NCI-H1694 treated with DMSO at 0.1 percent for 48 hours (cell line): ENCODE results near the gene CDH12.
"Not testable (repeated sequence)": the region's sequence is repeated elsewhere in the genome, so short reads cannot be mapped to it uniquely, and the experiment has no call there.

Experiments used
- DNase-seq: peaks from one replicate; lab custom pipeline; 2025; lab: John Stamatoyannopoulos, UW

CDH12 gene

DNA sequence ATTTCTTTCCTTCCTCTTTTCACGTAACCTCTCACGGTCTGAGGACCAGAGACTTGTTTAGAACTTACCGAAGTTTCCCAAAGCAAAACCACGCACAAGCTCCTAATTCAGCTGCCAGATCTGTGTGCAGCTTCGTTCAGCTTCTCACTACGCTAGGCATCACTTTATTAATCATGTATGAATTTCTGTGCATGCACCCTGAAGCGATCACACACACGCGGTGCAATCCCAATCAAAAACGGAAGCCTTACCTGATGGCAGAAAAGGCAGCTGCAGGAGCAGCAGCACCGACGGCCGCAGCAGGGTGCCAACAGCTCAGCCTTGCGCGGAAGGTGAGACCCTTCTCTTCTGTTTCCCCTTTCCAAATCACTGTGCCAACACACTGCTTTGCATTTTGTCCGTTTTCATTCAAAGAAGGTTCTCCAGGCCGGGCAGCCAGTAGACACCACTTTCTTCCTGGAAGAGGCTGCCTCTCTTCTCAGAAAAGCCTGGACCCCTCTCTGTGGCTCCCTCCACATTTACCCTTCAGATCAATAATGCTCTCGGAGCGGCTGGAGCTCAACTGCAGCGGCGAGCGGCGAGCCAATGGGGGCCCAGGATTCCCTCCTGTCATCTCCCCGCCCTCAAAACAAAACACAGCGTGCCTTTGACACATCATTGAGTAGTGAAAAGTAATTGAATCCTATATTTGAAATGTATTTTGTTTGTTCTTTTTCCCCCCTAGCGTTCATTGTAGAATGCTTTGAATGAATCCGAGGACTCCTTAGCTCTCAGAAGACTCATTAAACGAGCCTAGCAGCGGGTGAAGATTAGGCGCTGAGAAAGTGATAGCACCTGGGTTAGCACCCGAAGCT lies at the start of gene CDH12:
Gene CDH12, minus strand, starts transcription at position 538 of the 854 bp plus-strand sequence.
- no peak for DNase-seq

DNA sequence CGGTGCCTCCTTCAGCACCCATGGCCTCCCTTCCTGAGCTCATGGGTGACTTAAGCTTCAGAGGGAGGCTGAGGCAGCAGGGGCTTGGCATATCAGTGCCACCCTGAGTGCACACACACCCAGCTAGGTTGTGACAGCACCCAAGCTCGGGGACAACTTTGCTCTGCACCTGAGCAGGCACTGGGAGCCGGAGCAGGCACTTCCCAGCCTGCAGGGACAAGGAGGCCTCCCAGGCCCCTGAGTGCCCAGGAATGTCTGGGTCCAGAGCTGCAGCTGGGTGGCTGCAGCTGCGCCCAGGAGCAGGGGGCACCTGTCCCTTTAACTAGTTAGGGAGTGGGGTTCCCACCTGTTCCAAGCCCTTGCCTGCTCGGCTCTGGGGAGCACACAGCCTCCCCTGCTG lies 48.7 kb upstream of the CDH12 start:
- DNase-seq: no peak

DNA sequence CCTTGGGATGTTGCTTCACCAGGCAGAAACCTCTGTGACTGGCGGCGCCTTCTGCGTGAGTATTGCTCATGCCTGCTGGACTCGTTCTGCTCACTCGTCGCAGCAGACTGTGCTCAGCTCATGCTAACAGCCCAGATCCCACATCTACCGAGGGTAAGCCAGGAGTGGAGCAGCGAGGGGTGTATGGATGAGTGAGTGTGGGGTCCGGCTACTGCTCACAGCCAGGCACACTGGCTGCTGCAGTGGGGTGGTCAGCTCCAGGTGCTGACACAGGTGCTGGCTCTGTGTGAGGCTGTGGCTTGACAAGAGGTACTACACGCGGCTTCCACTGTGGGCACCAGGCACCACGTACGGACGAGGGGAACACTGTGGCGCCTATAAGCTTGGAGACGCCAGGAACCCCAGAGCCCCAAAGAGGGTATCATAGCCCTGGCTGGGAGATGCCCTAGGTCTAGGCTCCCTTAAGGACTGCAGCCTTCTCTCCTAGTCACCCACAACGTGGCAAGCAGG lies 47.7 kb upstream of the CDH12 start:
- DNase-seq: no peak

DNA sequence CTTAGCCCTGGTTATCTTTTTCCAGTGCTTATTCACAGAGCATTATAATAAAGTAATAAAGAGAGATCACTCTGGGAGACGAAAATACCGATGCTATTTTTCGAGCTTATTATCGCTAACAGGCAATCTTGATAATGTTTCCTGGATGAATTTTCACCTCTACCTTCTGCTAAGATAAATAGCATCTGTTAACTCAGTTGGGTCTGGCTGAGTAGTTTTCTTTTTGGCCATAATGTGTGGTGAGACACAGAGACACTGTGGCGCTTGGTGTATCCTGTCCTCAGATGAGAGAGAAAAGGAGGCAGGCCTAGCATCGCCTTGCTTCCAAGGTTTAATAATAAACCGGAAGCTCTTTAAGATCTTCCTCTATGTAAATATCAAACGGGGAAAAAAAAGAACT lies 46.2 kb upstream of the CDH12 start:
- no peak for DNase-seq

DNA sequence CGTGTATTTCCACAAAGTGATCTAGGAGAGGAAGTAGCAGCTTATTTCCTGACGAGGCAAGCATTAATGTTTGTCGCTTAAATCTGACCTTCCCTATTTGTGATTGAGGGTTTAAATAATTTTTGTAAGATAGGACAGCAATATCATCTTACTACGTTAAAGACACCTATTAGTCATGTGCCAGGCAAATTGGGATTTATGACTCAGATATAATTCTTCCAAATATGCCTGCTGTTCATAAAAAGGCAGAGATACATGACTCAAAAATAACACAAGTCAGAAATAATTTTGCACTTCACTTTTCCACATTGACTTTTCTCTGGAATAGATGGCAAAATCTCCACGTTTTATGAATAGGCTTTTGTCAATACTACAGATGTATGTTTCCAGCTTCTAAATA lies 43.0 kb upstream of the CDH12 start:
- DNase-seq: no peak

DNA sequence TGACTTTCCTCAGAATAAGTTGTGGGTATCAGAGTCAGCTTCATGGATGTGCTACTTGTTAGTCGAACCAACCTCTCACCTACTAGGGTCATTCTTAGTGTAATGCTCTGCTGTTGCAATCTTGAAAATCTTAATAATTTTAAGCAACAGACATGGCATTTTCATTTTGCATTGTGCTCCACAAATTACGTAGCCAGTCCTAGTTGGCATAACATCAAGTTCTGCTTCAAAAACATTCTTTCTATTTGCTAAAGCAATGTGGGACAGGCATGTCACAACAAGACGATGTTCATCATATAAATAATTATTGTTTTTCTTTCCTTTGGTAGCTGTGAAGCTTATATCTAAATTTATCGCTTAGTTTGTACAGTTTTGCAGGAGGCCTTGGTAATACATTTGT lies 39.3 kb upstream of the CDH12 start:
- peak; percentile 18 for DNase-seq

DNA sequence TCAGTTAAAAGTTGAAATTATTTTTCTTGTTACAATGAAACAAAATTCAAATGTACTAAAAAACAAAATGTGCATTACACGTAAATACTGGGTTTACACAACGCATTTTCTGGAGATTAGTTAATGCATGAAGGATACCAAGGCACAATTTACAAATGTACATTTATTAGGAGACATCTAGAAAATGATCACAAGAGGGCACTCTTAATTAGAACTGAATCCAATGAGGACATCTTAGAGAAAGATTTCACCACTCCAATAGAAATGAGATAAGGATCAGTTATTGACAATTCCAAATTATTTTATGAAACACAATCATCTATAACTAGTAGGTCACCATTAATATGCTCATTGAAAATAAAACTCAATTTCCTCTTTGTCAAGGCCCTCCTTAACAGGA lies 36.6 kb upstream of the CDH12 start:
- peak; percentile 57 for DNase-seq

DNA sequence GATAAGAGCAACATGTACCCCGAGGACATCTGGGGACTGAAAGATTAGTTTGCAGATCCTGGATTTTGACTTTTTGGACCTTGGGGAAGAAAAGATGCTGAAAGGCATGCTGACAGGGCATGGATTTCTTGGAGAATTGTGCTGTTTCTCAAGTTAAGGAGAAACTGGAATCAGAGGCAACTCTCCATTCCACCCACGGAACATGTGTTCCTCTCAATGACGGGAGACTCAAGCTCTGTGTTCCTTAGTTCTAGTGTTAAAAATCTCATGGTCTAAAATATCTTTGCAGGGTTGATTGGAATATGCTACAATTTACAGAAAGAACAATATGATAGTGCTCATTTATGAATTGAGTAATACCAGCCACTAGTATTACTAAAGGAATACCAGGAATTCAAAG lies 34.4 kb upstream of the CDH12 start:
- DNase-seq: no peak

DNA sequence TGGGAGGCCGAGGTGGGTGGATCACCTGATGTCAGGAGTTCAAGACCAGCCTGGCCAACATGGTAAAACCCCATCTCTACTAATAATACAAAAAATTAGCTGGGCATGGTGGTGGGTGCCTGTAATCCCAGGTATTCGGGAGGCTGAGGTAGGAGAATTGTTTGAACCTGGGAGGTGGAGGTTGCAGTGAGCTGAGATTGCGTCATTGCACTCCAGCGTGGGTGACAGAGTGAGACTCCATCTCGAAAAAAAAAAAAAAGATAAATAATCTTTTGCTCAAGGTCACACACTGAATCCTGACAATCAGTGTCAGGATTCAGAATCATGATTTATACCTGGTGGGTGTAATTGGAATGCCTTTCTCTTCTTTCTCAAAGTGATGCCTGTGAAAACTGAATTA lies 5.8 kb upstream of the CDH12 start:
- DNase-seq: not testable (repeated sequence)

DNA sequence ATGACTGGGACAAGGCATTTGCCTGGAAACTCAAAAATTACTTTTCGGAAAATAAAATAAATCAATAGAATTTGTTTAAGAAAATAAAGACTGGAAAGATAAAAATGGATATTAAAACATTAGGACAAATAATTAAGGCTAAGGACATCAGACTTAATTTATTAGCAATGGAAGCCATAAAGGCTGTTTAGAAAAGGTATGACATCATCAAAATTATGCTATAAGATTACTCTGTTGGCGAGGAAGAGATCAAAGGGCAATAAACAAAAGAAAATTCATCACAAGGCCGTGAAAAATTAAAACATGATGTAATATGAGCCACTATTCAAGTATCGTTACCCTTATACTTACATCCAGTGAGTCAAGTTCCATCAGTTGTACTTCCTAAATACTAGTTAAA lies 2.7 kb upstream of the CDH12 start:
- DNase-seq: no peak

DNA sequence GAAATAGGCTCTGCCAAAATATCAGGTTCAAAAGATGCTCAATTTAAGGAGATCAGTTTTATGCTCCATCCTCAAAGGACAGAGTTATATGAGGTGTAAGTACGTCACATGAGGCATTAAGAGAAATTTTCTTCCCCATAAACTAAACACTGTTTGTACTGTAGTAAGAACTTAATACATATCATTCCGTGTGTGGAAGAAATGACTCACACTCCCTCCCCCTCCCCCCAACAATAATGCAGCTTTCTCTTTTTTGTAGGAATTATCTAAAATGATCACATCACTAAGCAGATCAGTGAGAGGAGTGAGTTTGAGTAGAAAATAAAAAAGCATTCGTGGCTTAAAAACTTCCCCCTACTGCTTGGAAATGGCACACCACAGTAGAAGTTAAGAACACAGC lies 2.2 kb downstream of the CDH12 start:
- no peak for DNase-seq

DNA sequence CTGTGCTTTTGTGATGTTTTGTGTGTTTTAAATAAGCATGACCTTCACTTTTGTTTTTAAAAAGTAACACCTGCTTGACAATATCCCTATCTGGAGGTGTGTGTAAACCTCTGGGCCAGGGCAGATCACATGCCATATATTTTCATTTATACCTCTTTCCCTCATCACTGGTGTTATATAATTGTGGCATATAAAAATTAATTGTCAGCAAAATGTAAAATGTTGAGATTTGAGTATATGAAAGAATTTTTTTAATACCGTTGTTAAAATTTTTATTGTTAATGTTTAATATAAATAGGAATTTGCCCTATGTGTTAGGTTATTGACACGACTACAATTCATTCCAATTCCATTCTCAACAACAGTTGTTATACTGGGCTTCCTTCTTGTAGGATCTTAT lies 6.5 kb downstream of the CDH12 start:
- DNase-seq: no peak

DNA sequence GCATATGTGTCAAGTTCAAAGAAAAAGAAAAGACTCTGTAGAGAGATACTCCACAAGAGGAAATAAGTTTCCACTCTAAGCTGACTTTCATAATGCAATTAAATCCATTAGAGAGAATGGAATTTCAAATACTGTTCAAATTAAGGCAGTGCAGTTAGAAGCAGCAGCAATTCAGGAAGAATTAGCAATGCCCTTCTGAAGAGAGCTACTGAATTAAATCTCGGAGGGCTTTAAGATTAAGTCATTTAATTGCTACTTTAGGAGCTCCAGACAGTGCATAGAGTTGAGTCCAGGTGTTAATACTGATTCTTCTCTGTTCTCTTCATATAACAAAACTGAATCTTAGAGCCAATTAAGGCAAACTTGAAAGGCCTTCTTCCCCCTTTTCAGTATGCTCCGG lies 8.5 kb downstream of the CDH12 start:
- no peak for DNase-seq

DNA sequence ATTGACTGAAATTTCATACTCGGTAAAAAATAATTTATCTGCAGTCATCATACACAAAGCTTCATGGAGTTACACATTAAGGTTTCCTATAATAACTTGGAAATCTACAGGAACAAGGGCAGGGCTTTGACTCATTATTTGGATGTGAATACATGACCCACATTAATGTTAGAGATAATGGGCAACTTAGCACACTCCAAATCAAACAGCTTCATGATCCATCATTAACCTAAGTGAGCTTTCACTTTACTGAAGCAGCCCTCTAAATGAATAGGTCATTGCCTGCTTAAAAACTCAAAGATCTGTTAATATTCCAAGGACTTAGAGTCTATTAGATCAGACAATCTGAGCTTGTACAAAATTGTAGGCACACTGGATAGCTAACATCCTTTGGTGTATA lies 9.0 kb downstream of the CDH12 start:
- DNase-seq: no peak

DNA sequence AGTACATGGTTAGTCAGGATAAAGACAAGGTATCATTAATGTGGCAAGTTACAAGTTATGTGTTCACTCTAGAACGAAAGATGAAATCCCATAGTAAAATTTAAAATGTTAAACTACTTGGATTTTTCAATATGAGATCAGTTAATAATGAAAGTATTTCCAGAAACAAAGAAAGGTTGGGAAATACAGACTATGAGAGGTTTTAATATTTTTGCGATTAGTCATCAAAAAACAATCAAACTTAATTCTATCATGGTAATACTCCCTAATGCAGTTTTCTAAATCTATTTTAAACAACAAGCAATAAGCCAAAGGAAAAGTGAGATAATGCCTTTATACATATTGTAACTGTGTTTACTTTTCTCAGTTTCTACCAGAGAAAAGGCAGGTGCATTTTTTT lies 10.6 kb downstream of the CDH12 start:
- DNase-seq: no peak

DNA sequence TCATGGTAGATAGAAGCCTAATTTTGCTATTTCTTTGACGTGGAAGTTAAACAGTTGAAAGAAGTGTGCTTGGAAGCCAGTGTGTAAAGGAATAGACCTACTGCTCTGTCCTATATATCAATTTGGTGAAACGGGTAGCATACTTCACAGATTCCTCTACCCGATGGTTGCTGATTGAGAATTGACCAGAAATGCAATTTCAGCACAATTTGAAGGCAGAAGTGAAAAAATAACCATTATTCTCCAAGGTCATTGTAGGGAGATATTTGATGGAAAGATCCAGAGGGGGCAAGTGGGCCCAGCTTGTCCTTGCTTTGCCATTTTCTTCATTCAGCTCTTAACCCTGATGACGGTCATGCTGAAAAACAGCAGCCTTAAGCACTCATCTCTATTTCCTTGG lies 15.3 kb downstream of the CDH12 start:
- DNase-seq: no peak

DNA sequence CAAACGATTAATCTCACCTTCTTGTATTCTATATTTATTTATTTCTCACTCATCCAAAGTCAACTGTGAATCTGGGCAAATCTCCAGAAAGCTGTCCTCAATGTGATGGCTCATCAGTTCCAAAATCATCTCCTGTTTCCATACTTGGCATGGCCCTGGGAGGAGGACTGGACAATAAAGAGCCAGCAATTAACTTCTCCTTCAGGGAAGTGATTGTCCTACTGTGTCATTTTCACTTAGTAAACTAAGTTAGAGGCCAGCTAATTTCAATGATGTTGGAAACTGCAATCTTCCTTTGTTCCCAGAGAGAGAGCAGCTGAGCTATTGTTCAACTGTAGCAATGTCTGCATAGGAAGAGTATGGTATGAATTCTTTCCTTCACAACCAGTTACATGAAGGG lies 17.5 kb downstream of the CDH12 start:
- DNase-seq: peak; percentile 26

DNA sequence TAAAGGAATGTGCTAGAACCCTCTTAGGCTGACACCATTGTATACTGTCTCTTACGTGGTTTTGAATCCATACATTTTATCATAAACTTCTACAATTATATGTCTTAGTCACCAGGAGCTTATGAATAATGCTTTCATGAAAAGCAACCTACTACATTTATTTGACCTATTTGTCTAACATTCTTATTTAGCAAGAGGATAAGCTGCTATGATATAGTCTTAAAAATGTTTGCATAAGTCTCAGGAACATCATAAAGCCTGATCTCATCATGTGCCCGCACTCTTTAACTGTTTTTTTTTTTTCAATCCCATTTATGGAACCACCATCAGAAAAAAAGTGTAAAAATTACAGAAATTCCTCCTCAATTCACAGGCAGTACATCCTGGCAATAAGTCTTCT lies 59.7 kb downstream of the CDH12 start:
- DNase-seq: no peak

DNA sequence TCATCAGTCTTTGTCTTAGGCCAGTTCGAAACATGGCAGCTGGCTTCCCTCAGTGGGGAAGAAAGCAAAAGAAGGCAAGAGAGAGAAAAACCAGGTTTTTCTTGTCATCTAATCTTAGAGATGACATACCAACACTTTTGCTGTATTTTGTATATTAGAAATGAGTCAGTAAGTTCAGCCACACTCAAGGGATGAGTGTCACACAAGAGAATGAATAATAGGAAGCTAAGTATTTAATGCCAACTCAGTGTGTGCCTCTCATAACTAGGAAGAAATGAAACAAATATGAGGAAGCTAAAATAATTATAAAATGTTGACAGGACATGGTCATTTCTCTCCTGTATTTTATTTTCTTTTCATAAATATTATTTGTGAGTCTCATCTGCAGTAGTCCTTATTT lies 65.3 kb downstream of the CDH12 start:
- no peak for DNase-seq

DNA sequence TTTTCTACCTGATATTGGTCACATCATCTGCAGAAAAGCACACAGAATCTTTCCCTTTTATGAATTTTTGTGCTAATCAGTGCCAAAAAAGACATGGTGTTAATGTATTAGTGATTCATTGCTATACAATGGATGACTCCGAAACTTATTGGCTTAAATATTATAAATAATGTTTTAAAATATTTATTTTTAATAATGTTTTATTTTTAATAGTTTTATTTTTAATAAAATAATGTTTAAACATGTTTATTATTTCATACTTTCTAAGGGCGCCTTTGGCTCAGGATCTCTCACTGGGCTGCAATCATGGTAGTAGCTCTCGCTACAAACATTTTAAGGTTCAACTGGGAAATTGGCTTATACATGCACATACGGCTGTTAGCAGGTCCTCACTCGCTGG lies 65.7 kb downstream of the CDH12 start:
- DNase-seq: no peak

DNA sequence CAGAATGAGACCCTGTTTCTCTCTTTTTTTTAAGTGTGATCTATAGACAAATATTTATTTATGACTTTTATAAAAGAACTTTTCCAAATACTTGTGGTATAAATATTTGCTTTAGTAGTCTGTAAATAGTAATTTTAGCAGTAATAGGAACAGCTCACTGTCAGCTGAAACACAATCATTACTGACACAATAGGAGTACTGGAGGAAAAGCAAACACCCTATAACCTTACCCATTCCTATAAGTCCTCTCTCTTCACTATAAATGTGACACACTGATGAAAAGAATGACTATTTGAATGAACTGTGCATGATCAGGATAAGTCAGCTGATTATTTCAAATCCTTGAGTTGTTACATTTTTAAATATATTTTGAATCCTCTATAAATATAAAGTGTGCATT lies 72.4 kb downstream of the CDH12 start:
- no peak for DNase-seq

DNA sequence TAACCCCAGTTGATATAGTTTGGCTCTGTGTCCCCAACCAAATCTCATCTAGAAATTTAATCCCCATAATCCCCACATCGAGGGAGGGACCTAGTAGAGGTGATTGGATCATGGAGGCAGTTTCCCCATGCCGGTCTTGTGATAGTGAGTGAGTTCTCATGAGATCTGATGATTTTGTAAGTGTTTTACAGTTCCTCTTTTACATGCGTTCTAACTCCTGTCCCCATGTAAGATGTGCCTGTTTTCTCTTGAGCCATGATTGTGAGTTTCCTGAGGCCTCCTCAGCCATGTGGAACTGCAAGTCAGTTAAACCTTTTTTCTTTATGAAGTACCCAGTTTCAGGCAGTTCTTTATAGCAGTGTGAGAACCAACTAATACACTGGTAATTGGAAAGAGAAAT lies 73.6 kb downstream of the CDH12 start:
- DNase-seq: no peak

DNA sequence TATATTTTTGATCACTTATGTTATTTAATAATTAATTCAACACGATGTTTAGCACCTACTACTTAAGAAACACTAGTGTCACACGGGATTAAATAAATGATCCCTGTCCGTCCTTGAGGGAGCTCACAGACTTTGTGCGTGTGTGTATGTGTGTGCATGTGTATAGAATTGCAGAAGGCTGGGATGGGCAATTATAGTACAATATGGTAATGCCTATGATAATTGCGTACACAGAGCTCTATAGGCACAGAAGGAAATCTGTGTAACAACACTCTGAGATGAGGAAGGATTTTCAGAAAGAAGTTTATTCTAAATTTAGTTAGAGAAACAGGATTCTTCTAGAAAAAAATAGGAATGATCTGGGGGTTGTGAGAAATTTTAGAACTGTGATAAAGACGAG lies 76.9 kb downstream of the CDH12 start:
- DNase-seq: no peak

DNA sequence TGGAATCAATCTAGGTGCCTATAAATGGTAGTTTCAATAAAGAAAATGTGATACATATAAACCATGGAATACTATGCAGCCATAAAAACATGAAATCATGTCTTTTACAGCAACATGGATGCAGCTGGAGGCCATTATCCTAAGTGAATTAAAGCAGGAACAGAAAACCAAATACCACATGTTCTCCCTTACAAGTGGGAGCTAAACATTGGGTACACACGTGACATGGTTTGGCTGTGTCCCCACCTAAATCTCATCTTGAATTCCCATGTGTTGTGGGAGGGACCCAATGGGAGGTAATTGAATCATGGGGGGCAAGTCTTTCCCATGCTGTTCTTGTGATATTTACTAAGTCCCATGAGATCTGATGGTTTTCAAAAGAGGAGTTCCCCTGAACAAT lies 78.9 kb downstream of the CDH12 start:
- DNase-seq: not testable (repeated sequence)
